ENCODE measurements around the gene SIRPB1.
"Not testable (repeated sequence)": the region's sequence is repeated elsewhere in the genome, so short reads cannot be mapped to it uniquely, and the experiment has no call there.

The SIRPB1 gene

DNA sequence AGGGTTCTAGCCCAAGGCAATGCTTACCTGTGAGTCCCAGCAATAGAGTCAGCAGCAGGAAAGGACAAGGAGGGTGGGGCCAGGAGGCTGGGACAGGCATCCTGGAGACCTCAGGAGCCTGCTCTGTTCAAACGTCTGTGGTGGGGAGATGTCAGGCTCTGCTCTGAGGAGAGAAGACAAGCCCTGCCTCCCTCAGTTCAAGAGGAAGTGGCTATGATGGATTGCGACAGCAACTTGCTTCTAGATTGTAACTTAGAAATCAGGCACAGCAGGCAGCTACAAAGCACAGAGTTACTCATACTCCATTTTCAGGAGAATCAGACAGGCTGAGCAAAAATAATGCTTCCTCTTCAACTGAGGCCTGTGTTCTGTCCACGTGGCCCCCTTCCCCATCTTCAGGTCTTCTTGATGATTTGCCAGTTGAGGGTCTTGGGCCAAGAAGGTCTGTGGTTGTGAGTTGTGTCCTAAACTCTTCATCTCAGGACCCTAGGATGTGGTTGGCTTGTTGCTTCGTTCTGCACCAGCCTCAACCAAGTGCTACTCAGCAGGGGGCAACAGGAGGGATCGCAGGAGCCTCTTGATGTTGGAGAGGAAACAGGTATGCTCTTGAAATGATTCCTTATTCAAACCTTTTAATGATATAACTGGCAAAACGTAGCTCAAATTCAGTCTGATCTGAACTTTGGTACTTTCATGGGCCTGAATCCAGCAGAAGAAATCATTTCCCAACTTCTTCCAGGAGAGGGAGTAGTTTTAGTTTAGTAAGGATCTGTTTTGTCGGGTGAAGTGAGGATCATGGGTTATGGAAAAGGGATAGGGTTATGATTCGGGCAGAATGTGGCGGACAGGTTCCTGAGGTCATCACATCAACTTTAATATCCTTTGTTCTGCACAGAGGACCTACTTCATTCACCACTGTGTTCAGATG lies 31.0 kb downstream of the SIRPB1 start:
- DNase-seq (ENCODE audit: low read depth) = no peak

DNA sequence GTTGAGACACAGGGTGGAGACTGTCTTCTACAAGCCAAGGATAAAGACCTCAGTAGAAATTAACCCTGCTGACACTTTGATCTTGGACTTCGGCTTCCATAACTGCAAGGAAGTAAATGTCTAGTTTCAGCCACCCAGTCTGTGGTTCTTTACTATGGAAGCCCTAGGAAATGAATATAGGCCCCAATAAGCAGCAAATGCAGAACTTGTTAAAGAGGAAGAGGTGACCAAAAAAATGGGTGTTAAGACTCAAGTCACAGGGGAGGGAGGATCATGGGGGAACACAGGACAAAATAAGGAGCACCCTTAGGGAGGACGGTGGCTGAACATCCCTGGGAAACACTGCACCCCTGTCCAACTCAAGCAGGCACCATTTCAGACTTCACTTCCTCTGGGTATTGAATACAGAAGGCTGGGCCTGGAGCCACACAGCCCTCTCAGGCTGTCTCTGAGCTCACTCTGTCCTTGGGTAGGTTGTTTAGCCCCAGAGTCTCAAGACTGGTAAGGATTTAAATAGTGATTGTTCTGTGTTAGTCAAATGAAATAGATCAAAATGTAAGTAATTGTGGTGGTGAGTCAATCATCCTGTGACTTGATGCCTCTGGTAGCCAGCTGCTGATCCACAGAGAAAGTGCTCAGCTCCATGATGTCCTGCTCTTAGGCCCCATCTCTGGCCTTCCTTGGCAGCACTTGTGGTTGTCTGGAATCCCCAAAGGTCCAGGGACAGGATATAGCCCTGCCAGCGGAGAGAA lies 31.9 kb downstream of the SIRPB1 start:
- no peak for DNase-seq (ENCODE audit: low read depth)

- no peak for DNase-seq (ENCODE audit: low read depth)
Observed at GRCh38 chr20:1579488-1579887, 40.3 kb downstream of the SIRPB1 start.

GRCh38 chr20:1577906-1578305 lies 41.9 kb downstream of the SIRPB1 start:
- no peak for DNase-seq (ENCODE audit: low read depth)

GRCh38 chr20:1577313-1577712 lies 42.5 kb downstream of the SIRPB1 start:
- not testable (repeated sequence) for DNase-seq (ENCODE audit: low read depth)

GRCh38 chr20:1576641-1577040 lies 43.2 kb downstream of the SIRPB1 start:
- DNase-seq (ENCODE audit: low read depth) = no peak

DNA sequence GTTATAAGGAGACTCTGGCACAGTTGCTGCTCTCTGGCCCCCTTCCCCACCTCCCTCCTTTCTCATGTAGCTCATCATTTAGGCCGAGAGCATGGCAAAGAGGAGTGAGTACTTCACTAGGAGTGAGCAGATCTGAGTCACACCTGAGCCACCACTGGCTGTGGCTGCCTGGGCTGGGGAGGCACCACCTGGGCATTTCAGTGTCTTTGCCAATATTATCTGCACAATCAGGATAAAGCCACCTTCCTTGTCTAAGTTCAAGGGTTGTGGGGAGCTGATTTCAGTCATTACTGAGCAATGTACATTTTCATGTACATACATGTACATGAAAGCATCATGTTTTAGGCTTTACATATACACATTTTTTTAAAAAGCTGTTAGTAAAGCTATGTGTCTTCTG lies 43.8 kb downstream of the SIRPB1 start:
- not testable (repeated sequence) for DNase-seq (ENCODE audit: low read depth)

- not testable (repeated sequence) for DNase-seq (ENCODE audit: low read depth)
Observed at GRCh38 chr20:1571583-1571982, 48.2 kb downstream of the SIRPB1 start.

Measured in fibroblast of the conjunctiva (primary cell).